Measurements from ENCODE around the gene DUSP9. TPM values are rescaled to one million over a fixed set of nuclear protein-coding genes. Genes with fewer than 3 reads are reported as not detected.

The DUSP9 gene
- total RNA-seq, 1 donor from 2014 or later = not detected

GRCh38 chrX:153649915-153650782, 3.1 kb downstream of the DUSP9 start:
- no peak overlapping the region for H3K27ac Mint-ChIP-seq
- no peaks in the 10 kb centered on the region for H3K9me3 Mint-ChIP-seq
- no peaks in the 10 kb centered on the region for H3K4me1 Mint-ChIP-seq
- POLR2A ChIA-PET = no interaction called here
- no peak for ATAC-seq (ENCODE audit: low read depth)
- intact Hi-C loops (cut with micrococcal nuclease) = loop anchor here (1.0 to 10.0 kb wide), 5 partner anchors 13 to 708 kb away; partner anchors contain the start of gene CCNQ
- CTCF ChIA-PET = interaction anchor here (1.1 to 3.5 kb wide), 3 partner anchors 14 to 111 kb away, joined by 3 to 13 read pairs (median 4); no protein-coding TSS in a partner anchor
- no peak for TF ChIP-seq CTCF (IDR thresholded peaks at IDR 0.05)
- DNase-seq = no peak
- H3K4me3 Mint-ChIP-seq = no peak overlapping the region
- H3K36me3 Mint-ChIP-seq (ENCODE audit: low read depth) = no peaks in the 10 kb centered on the region
- H3K27me3 Mint-ChIP-seq = peaks cover 1% of the 10 kb centered on the region

GRCh38 chrX:153650959-153651358, 4.0 kb downstream of the DUSP9 start:
- intact Hi-C loops (cut with micrococcal nuclease) = no loop called here
- no peak for TF ChIP-seq CTCF (IDR thresholded peaks at IDR 0.05)
- Mint-ChIP-seq H3K9me3 (no peaks in the 10 kb centered on the region), H3K4me3 (no peak overlapping the region), H3K27ac (no peak overlapping the region), H3K4me1 (no peaks in the 10 kb centered on the region), H3K36me3 (ENCODE audit: low read depth) (no peaks in the 10 kb centered on the region), H3K27me3 (no peaks in the 10 kb centered on the region)
- DNase-seq = no peak
- CTCF ChIA-PET = interaction anchor here (1.3 to 3.5 kb wide), 3 partner anchors 11 to 112 kb away, joined by 4 to 13 read pairs (median 4); no protein-coding TSS in a partner anchor
- ATAC-seq (ENCODE audit: low read depth) = no peak
- POLR2A ChIA-PET = no interaction called here

GRCh38 chrX:153651540-153652079, 4.6 kb downstream of the DUSP9 start:
- Mint-ChIP-seq H3K9me3 (no peaks in the 10 kb centered on the region), H3K4me1 (no peaks in the 10 kb centered on the region), H3K27ac (no peak overlapping the region), H3K4me3 (no peak overlapping the region), H3K36me3 (ENCODE audit: low read depth) (no peaks in the 10 kb centered on the region), H3K27me3 (no peaks in the 10 kb centered on the region)
- ATAC-seq (ENCODE audit: low read depth) (peak; percentile 40), DNase-seq (no peak)
- ChIA-PET POLR2A (no interaction called here), CTCF (interaction anchor here (1.5 to 2.1 kb wide), 2 partner anchors 10 to 97 kb away, joined by 4 read pairs; no protein-coding TSS in a partner anchor)
- TF ChIP-seq CTCF (IDR thresholded peaks at IDR 0.05) = no peak
- intact Hi-C loops (cut with micrococcal nuclease) = no loop called here

- ChIA-PET POLR2A (no interaction called here), CTCF (interaction anchor here (0.8 to 2.1 kb wide), 3 partner anchors 14 to 114 kb away, joined by 3 to 4 read pairs (median 4); no protein-coding TSS in a partner anchor)
- no peaks in the 10 kb centered on the region for H3K27me3 Mint-ChIP-seq
- H3K27ac Mint-ChIP-seq = no peak overlapping the region
- H3K4me1 Mint-ChIP-seq = no peaks in the 10 kb centered on the region
- ATAC-seq (ENCODE audit: low read depth) (no peak), DNase-seq (no peak)
- no peaks in the 10 kb centered on the region for H3K36me3 Mint-ChIP-seq (ENCODE audit: low read depth)
- H3K4me3 Mint-ChIP-seq = no peak overlapping the region
- intact Hi-C loops (cut with micrococcal nuclease) = no loop called here
- H3K9me3 Mint-ChIP-seq = no peaks in the 10 kb centered on the region
- no peak for TF ChIP-seq CTCF (IDR thresholded peaks at IDR 0.05)
Measured at GRCh38 chrX:153653556-153653955, 6.6 kb downstream of the DUSP9 start.

GRCh38 chrX:153657161-153657560, 10.2 kb downstream of the DUSP9 start:
- CTCF ChIA-PET = no interaction called here
- DNase-seq = no peak
- no peaks in the 10 kb centered on the region for H3K36me3 Mint-ChIP-seq (ENCODE audit: low read depth)
- peaks cover 2% of the 10 kb centered on the region for H3K4me1 Mint-ChIP-seq
- H3K27me3 Mint-ChIP-seq = peaks cover 7% of the 10 kb centered on the region
- H3K9me3 Mint-ChIP-seq = no peaks in the 10 kb centered on the region
- POLR2A ChIA-PET = no interaction called here
- no peak for TF ChIP-seq CTCF (IDR thresholded peaks at IDR 0.05)
- no peak for ATAC-seq (ENCODE audit: low read depth)
- no peak overlapping the region for H3K27ac Mint-ChIP-seq
- H3K4me3 Mint-ChIP-seq = no peak overlapping the region
- intact Hi-C loops (cut with micrococcal nuclease) = no loop called here
